MM.1S (cell line): ENCODE results near the gene TCF12.
A peak's percentile ranks its signal among the peaks of the same experiment; 100 is the strongest.

Experiments
- DNase-seq: peaks from one replicate; pipeline ENCODE4 v3.0.0-alpha.2; 2015
- H2AFZ ChIP-seq: fragments of 300-600 bp; sonication (generic); 2 replicates; pipeline ENCODE4 v1.6.0; 2016; ENCODE audit warnings: antibody characterized with exemption, low read length
- H3F3A ChIP-seq: fragments of 300-600 bp; sonication (generic); 2 replicates; pipeline ENCODE4 v1.6.1; 2016; ENCODE audit warnings: mild to moderate bottlenecking, antibody characterized with exemption, low read length, moderate library complexity, mixed read lengths; ENCODE audit not compliant: insufficient read depth
- H3K27ac ChIP-seq: fragments of 300-600 bp; sonication (generic); 2 replicates; pipeline ENCODE4 v1.5.1; 2016; ENCODE audit warnings: mild to moderate bottlenecking, low read length
- H3K27me3 ChIP-seq: fragments of 300-600 bp; sonication (generic); replicated peaks from 2 replicates; pipeline ENCODE4 v1.6.0; 2016; ENCODE audit warnings: low read length; ENCODE audit not compliant: insufficient read depth
- H3K36me3 ChIP-seq: fragments of 300-600 bp; sonication (generic); replicated peaks from 2 replicates; pipeline ENCODE4 v1.6.1; 2016; ENCODE audit warnings: mild to moderate bottlenecking, low read length, mixed read lengths; ENCODE audit not compliant: insufficient read depth
- H3K4me1 ChIP-seq: fragments of 300-600 bp; sonication (generic); 2 replicates; pipeline ENCODE4 v1.6.1; 2016; ENCODE audit warnings: low read length, mixed read lengths
- H3K4me2 ChIP-seq: fragments of 300-600 bp; sonication (generic); 2 replicates; pipeline ENCODE4 v1.6.0; 2016; ENCODE audit warnings: low read depth, low read length
- H3K4me3 ChIP-seq: fragments of 300-600 bp; sonication (generic); 2 replicates; pipeline ENCODE4 v1.5.1; 2016; ENCODE audit warnings: low read length, mixed read lengths
- H3K79me2 ChIP-seq: fragments of 300-600 bp; sonication (generic); 2 replicates; pipeline ENCODE4 v1.6.1; 2016; ENCODE audit warnings: mixed run types, low read length, mixed read lengths
- H3K9ac ChIP-seq: fragments of 300-600 bp; sonication (generic); 2 replicates; pipeline ENCODE4 v1.6.1; 2016; ENCODE audit warnings: low read length, mixed read lengths
- H3K9me2 ChIP-seq: fragments of 300-600 bp; sonication (generic); replicated peaks from 2 replicates; pipeline ENCODE4 v1.6.1; 2016; ENCODE audit warnings: mild to moderate bottlenecking, low read length, mixed read lengths; ENCODE audit not compliant: insufficient read depth
- H3K9me3 ChIP-seq: fragments of 300-600 bp; sonication (generic); replicated peaks from 2 replicates; pipeline ENCODE4 v1.6.1; 2016; ENCODE audit warnings: mild to moderate bottlenecking, low read length, mixed read lengths; ENCODE audit not compliant: insufficient read depth
- H4K20me1 ChIP-seq: fragments of 300-600 bp; sonication (generic); 2 replicates; pipeline ENCODE4 v1.6.1; 2016; ENCODE audit warnings: mild to moderate bottlenecking, low read length, moderate library complexity, mixed read lengths; ENCODE audit not compliant: insufficient read depth
- EZH2 ChIP-seq: fragments of 300-600 bp; sonication (generic); optimal IDR thresholded peaks from 2 replicates; pipeline ENCODE3; 2017; ENCODE audit warnings: low read depth, mild to moderate bottlenecking, antibody characterized with exemption, low read length, mixed read lengths
- EZH2phosphoT487 ChIP-seq: fragments of 300-600 bp; sonication (generic); IDR thresholded peaks from 2 replicates; pipeline ENCODE4 v1.6.1; 2018; ENCODE audit warnings: antibody characterized with exemption, low read length
- TF ChIP-seq, protein P1 (sequence below): fragments of 300-600 bp; sonication (generic); IDR thresholded peaks from 2 replicates; pipeline ENCODE4 v1.5.1; 2016; ENCODE audit warnings: antibody characterized with exemption, low read length, mixed read lengths

Gene TCF12

DNA sequence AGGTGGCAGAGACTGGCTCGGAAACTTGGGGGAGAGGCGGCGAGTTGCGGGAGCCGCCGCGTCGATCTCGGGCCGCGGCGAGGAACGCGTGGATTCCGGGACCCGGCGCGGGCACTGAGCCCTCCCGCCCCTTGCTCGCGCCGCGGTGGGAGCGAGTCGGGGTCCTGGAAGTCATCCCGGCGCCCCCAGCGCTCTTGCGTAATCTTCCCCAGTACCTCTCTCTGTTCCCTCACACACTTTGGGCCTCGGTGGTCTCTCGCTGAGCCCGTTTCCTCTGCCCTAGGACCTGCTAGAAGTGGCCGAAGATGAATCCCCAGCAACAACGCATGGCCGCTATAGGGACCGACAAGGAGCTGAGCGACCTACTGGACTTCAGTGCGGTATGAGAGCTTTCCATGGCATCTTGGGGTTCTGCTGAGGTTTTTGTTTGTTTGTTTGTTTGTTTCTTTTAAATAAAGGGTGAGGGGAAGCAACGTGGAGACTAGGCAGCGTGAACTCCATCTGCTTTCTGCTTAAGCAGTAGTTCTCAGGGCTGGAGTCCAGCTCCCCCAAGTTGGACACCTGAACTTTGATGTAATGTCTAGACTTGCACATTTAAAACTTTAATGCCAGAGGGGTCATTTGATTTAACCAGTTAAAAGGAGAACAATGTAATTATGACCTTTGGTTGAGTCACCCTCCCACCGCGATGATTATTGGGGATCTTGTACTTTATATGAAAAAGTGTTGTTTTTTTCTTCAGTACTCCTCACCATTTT lies 1.3 kb downstream of the TCF12 start:
- H3K9ac ChIP-seq, result peak overlapping the region; percentile 84
- peak overlapping the region; percentile 90 for H3K4me3 ChIP-seq
- H3K36me3 ChIP-seq, result no peaks in the 10 kb centered on the region; the same call in 1 of the 2 replicates
- H3K79me2 ChIP-seq, result peaks cover 22% of the 10 kb centered on the region
- peaks cover 26% of the 10 kb centered on the region for H3K4me1 ChIP-seq
- no peaks in the 10 kb centered on the region for H3K9me3 ChIP-seq
- no peak overlapping the region for H3K27ac ChIP-seq
- peaks cover 4% of the 10 kb centered on the region; the same call in 1 of the 2 replicates for H3F3A ChIP-seq
- H3K4me2 ChIP-seq, result peak overlapping the region; percentile 88
- H3K27me3 ChIP-seq, result no peaks in the 10 kb centered on the region
- H3K9me2 ChIP-seq, result no peaks in the 10 kb centered on the region
- H2AFZ ChIP-seq, result peak overlapping the region; percentile 89
- DNase-seq, result peak; percentile 10
- TF ChIP-seq, protein P1, sequence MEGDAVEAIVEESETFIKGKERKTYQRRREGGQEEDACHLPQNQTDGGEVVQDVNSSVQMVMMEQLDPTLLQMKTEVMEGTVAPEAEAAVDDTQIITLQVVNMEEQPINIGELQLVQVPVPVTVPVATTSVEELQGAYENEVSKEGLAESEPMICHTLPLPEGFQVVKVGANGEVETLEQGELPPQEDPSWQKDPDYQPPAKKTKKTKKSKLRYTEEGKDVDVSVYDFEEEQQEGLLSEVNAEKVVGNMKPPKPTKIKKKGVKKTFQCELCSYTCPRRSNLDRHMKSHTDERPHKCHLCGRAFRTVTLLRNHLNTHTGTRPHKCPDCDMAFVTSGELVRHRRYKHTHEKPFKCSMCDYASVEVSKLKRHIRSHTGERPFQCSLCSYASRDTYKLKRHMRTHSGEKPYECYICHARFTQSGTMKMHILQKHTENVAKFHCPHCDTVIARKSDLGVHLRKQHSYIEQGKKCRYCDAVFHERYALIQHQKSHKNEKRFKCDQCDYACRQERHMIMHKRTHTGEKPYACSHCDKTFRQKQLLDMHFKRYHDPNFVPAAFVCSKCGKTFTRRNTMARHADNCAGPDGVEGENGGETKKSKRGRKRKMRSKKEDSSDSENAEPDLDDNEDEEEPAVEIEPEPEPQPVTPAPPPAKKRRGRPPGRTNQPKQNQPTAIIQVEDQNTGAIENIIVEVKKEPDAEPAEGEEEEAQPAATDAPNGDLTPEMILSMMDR, result no peak
- no peak for TF ChIP-seq EZH2phosphoT487
- TF ChIP-seq EZH2, result no peak
- H4K20me1 ChIP-seq, result no peaks in the 10 kb centered on the region

DNA sequence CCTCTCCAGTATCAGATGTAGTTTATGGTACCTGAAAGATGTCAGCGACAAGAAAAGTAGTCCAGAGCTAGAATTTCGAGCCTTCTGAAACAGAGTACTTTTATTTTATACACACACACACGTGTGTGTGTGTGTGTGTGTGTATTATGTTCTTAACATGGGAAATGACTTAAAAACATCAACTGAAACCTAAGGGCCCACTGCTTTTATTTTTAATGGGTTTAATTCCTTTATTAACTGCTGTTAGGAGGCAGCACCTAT lies 1.9 kb downstream of the TCF12 start:
- peaks cover 26% of the 10 kb centered on the region for H3K4me1 ChIP-seq
- no peaks in the 10 kb centered on the region; the same call in 1 of the 2 replicates for H3K36me3 ChIP-seq
- no peak for DNase-seq
- peak overlapping the region; percentile 88 for H3K4me2 ChIP-seq
- H3K9me3 ChIP-seq, result no peaks in the 10 kb centered on the region
- no peak for TF ChIP-seq EZH2
- TF ChIP-seq, protein P1, result no peak
- TF ChIP-seq EZH2phosphoT487, result no peak
- no peaks in the 10 kb centered on the region for H3K9me2 ChIP-seq
- H2AFZ ChIP-seq, result no peak overlapping the region
- no peaks in the 10 kb centered on the region for H3K27me3 ChIP-seq
- H3F3A ChIP-seq, result peaks cover 4% of the 10 kb centered on the region; the same call in 1 of the 2 replicates
- H4K20me1 ChIP-seq, result no peaks in the 10 kb centered on the region
- H3K79me2 ChIP-seq, result peaks cover 22% of the 10 kb centered on the region
- peak overlapping the region; percentile 90 for H3K4me3 ChIP-seq
- no peak overlapping the region for H3K27ac ChIP-seq
- H3K9ac ChIP-seq, result no peak overlapping the region; the same call in 1 of the 2 replicates

GRCh38 chr15:56923174-56923591 lies 4.7 kb downstream of the TCF12 start:
- no peak overlapping the region for H2AFZ ChIP-seq
- DNase-seq, result no peak
- no peaks in the 10 kb centered on the region for H3K9me2 ChIP-seq
- no peaks in the 10 kb centered on the region for H4K20me1 ChIP-seq
- H3K27me3 ChIP-seq, result no peaks in the 10 kb centered on the region
- H3K4me1 ChIP-seq, result peaks cover 18% of the 10 kb centered on the region
- peaks cover under 1% of the 10 kb centered on the region; the same call in 1 of the 2 replicates for H3F3A ChIP-seq
- H3K4me3 ChIP-seq, result no peak overlapping the region
- H3K4me2 ChIP-seq, result 0 out of 2 replicates have a peak overlapping the region, but pooled peaks have one; percentile 9
- H3K36me3 ChIP-seq, result no peaks in the 10 kb centered on the region; the same call in 1 of the 2 replicates
- no peak overlapping the region for H3K27ac ChIP-seq
- H3K79me2 ChIP-seq, result peaks cover 34% of the 10 kb centered on the region
- no peak overlapping the region for H3K9ac ChIP-seq
- no peaks in the 10 kb centered on the region for H3K9me3 ChIP-seq
- TF ChIP-seq EZH2 (no peak), EZH2phosphoT487 (no peak)
- TF ChIP-seq, protein P1, result no peak
